CD4-positive, alpha-beta T cell (primary cell): Measurements from ENCODE around the gene CYB5A. TPM values are rescaled to one million over a fixed set of nuclear protein-coding genes. Genes with fewer than 3 reads are reported as not detected.

Source experiments
- ATAC-seq: fragments of 200-7000 bp; cut with Tn5 transposase; one replicate; pipeline ENCODE4 v1.10.0; 2022; ENCODE audit warnings: mild to moderate bottlenecking; ENCODE audit not compliant: poor library complexity
- CTCF ChIA-PET: fragments of 350-600 bp; sonication (Branson Sonifier 250); formaldehyde crosslinking; loops from one replicate; lab custom pipeline; 2021; ENCODE audit warnings: antibody characterized with exemption, inconsistent platforms; lab: Charles Lee
- POLR2A ChIA-PET: fragments of 350-600 bp; sonication (Branson Sonifier 250); formaldehyde crosslinking; loops from one replicate; lab custom pipeline; 2021; ENCODE audit warnings: antibody characterized with exemption, inconsistent platforms; lab: Charles Lee
- DNase-seq, 14 experiments: peaks; one replicate each; pipeline ENCODE4 v3.0.0-alpha.2; 2013 to 2020; ENCODE audit warnings: mixed read lengths in 2 of 14
- H3K27ac ChIP-seq, 2 donors: one replicate each; pipeline versions ENCODE4 v1.5.1 to v1.7.0; 2013; ENCODE audit warnings: low read length in 2 of 2, low read depth in 1 of 2, mild to moderate bottlenecking in 1 of 2
- H3K27me3 ChIP-seq, 2 experiments: 1 replicate in 1 of 2; 2 replicates in 1 of 2; pipeline versions ENCODE4 v1.6.1 to v1.7.0; 2013; ENCODE audit warnings: low read length in 2 of 2, control low read depth in 1 of 2, mild to moderate bottlenecking in 1 of 2, moderate library complexity in 1 of 2; ENCODE audit not compliant: insufficient read depth in 2 of 2, control insufficient read depth in 1 of 2
- H3K36me3 ChIP-seq: one replicate; pipeline ENCODE4 v1.6.1; 2013; ENCODE audit warnings: low read length, control low read depth; ENCODE audit not compliant: insufficient read depth
- H3K4me1 ChIP-seq: one replicate; pipeline ENCODE4 v1.6.1; 2013; ENCODE audit warnings: low read length, control low read depth; ENCODE audit not compliant: insufficient read depth
- H3K4me3 ChIP-seq: one replicate; pipeline ENCODE4 v1.5.1; 2013; ENCODE audit warnings: mild to moderate bottlenecking, low read length, moderate library complexity
- H3K9me3 ChIP-seq, 2 experiments: 1 replicate in 1 of 2; 2 replicates in 1 of 2; pipeline versions ENCODE4 v1.6.1 to v1.7.0; 2013; ENCODE audit warnings: low read length in 2 of 2, mild to moderate bottlenecking in 2 of 2, control low read depth in 1 of 2, moderate library complexity in 1 of 2; ENCODE audit not compliant: control insufficient read depth in 1 of 2, insufficient read depth in 1 of 2
- H3K27ac Mint-ChIP-seq: one replicate; pipeline ENCODE4 v1.8.0; 2020; ENCODE audit warnings: mixed read lengths
- H3K27me3 Mint-ChIP-seq: one replicate; pipeline ENCODE4 v1.8.0; 2021; ENCODE audit warnings: mixed read lengths
- H3K36me3 Mint-ChIP-seq: one replicate; pipeline ENCODE4 v1.8.0; 2021; ENCODE audit warnings: low read depth, mixed read lengths
- H3K4me1 Mint-ChIP-seq: one replicate; pipeline ENCODE4 v1.8.0; 2021; ENCODE audit warnings: low read depth, mixed read lengths
- H3K4me3 Mint-ChIP-seq: one replicate; pipeline ENCODE4 v1.8.0; 2020; ENCODE audit warnings: mild to moderate bottlenecking, mixed read lengths
- H3K9me3 Mint-ChIP-seq: one replicate; pipeline ENCODE4 v1.8.0; 2020; ENCODE audit warnings: mixed read lengths
- CTCF ChIP-seq: fragments of 200-600 bp; IDR thresholded peaks from one replicate; pipeline ENCODE4 v1.8.0; 2022; ENCODE audit warnings: antibody characterized with exemption, mild to moderate bottlenecking
- intact Hi-C, 2 experiments: fragments of 100-400 bp; cut with DNase I in 1 of 2; cut with micrococcal nuclease in 1 of 2; formaldehyde crosslinking; loops; one replicate each; pipeline versions ENCODE4 v1.15.1 to v1.9.0; 2023 to 2025; cut with DNase I, micrococcal nuclease
- total RNA-seq, 174 experiments: library from RNA in 2 of 174; stranded (reverse) in 2 of 174; gene quantifications; one replicate each; pipeline ENCODE4 v1.2.3 and lab custom pipeline; 2021 to 2026

CYB5A gene
- total RNA-seq, 2 experiments from 2014 or later: 3.7 to 4.1 TPM

DNA sequence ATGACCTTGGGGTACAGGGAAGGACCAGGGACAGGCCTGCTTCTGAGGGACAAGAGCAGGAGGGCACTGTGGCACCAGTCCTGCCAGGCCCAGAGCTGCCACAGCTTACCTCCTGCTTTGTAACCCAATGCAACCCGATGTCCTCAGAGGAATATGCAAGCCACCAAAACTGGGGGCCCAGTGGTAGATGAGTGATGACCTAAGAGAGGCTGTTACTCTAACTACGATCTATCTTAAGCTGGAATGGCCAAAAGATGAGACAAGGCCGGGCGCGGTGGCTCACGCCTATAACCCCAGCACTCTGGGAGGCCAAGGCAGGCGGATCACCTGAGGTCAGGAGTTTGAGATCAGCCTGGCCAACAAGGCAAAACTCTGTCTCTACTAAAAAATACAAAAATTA is 12.8 kb downstream of the CYB5A start:
- Histone ChIP-seq H3K4me3 (no peak overlapping the region), H3K4me1 (peaks cover 9% of the 10 kb centered on the region), H3K27me3 (no peaks in the 10 kb centered on the region), H3K36me3 (no peaks in the 10 kb centered on the region), H3K9me3 (no peaks in the 10 kb centered on the region), H3K27ac (no peak overlapping the region)
- H3K27ac Mint-ChIP-seq: no peak overlapping the region
- ATAC-seq (no peak), DNase-seq (no peak)
- no peaks in the 10 kb centered on the region for H3K9me3 Mint-ChIP-seq
- H3K4me3 Mint-ChIP-seq: no peak overlapping the region
- peaks cover 23% of the 10 kb centered on the region for H3K36me3 Mint-ChIP-seq
- intact Hi-C loops: no loop called here
- H3K27me3 Mint-ChIP-seq: no peaks in the 10 kb centered on the region
- ChIA-PET POLR2A (no interaction called here), CTCF (no interaction called here)
- no peak for TF ChIP-seq CTCF
- H3K4me1 Mint-ChIP-seq: peaks cover 20% of the 10 kb centered on the region

- Histone ChIP-seq H3K4me3 (no peak overlapping the region), H3K9me3 (no peaks in the 10 kb centered on the region), H3K36me3 (peaks cover 2% of the 10 kb centered on the region), H3K27me3 (no peaks in the 10 kb centered on the region), H3K4me1 (peaks cover 6% of the 10 kb centered on the region), H3K27ac (no peak overlapping the region)
- CTCF ChIA-PET: no interaction called here
- ATAC-seq: no peak
- H3K36me3 Mint-ChIP-seq: peaks cover 26% of the 10 kb centered on the region
- POLR2A ChIA-PET: no interaction called here
- no peak overlapping the region for H3K4me3 Mint-ChIP-seq
- DNase-seq: no peak
- H3K27me3 Mint-ChIP-seq: no peaks in the 10 kb centered on the region
- no peak overlapping the region for H3K27ac Mint-ChIP-seq
- H3K4me1 Mint-ChIP-seq: peaks cover 17% of the 10 kb centered on the region
- no peak for TF ChIP-seq CTCF
- H3K9me3 Mint-ChIP-seq: no peaks in the 10 kb centered on the region
- intact Hi-C loops: no loop called here
These were observed 13.7 kb downstream of the CYB5A start for GRCh38 chr18:74278058-74278457.

DNA sequence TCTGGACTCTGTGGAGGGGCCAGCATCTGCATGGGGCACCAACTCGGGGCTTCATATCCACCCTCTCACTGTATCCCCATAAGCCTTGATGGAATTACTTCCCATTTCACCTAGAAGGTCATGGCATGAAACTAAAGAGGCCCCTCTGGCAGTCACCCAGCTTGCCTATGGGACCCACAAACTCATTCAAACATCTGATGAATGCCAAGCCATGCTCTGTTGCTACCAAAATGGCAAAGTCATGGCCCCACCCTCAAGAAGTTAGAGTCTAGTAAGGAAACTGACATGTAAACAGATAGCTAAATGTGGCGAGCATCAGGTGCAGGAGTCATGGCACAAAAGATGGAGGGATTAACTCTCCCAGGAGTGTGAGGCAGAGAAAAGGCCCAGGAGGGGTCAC is 14.5 kb downstream of the CYB5A start:
- Histone ChIP-seq H3K36me3 (peaks cover 2% of the 10 kb centered on the region), H3K27ac (no peak overlapping the region), H3K4me1 (peaks cover 1% of the 10 kb centered on the region), H3K4me3 (no peak overlapping the region), H3K9me3 (no peaks in the 10 kb centered on the region), H3K27me3 (no peaks in the 10 kb centered on the region)
- no peaks in the 10 kb centered on the region for H3K27me3 Mint-ChIP-seq
- ATAC-seq: no peak
- ChIA-PET POLR2A (no interaction called here), CTCF (no interaction called here)
- H3K4me1 Mint-ChIP-seq: peaks cover 9% of the 10 kb centered on the region
- DNase-seq: no peak
- intact Hi-C loops: no loop called here
- peaks cover 26% of the 10 kb centered on the region for H3K36me3 Mint-ChIP-seq
- H3K4me3 Mint-ChIP-seq: no peak overlapping the region
- H3K27ac Mint-ChIP-seq: no peak overlapping the region
- no peaks in the 10 kb centered on the region for H3K9me3 Mint-ChIP-seq
- TF ChIP-seq CTCF: no peak
